Fibroblast of the aortic adventitia (primary cell): ENCODE measurements around the gene SLC35F1. TPM values are rescaled to one million over a fixed set of nuclear protein-coding genes. Genes with fewer than 3 reads are reported as not detected.

Source experiments
- DNase-seq: peaks from one replicate; pipeline ENCODE4 v3.0.0-alpha.2; 2010; ENCODE audit warnings: low read depth
- H3K4me3 ChIP-seq: 2 replicates; pipeline ENCODE4 v1.5.1; 2011; ENCODE audit warnings: low read depth, mild to moderate bottlenecking, control low read depth, low read length, moderate library complexity
- total RNA-seq: library from RNA; depleted of rRNA; stranded (reverse); fragments of >200 nt; gene quantifications from 2 replicates; pipeline ENCODE4 v1.2.3, GENCODE V29; 2012; ENCODE audit warnings: low replicate concordance
- TF ChIP-seq, protein P1 (sequence below): IDR thresholded peaks from 2 replicates; pipeline ENCODE4 v1.5.1; 2011; ENCODE audit warnings: mild to moderate bottlenecking, low read length, control low read depth, inconsistent platforms; ENCODE audit not compliant: insufficient read depth

The SLC35F1 gene
- total RNA-seq, 1 donor: not detected

DNA sequence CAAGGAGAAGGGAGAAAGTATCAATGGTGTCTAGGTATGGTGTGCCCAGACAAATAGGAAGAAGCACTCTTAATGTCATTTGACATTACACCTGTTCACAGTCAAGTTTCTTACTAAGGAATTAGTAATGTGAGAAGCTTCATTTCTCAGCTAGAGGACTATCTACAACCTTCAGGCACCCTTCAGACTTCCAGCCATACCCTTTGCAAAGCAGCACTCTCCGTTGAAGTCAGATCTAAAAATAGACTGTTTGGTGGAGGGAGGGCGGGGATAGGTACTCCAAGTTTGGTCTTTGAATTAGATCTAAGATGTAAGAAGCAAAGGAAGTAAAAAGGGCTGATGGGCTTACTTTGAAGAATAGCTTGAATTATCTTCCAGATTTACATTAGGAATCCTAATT lies 311.1 kb downstream of the SLC35F1 start:
- no peak overlapping the region for H3K4me3 ChIP-seq
- TF ChIP-seq, protein P1, sequence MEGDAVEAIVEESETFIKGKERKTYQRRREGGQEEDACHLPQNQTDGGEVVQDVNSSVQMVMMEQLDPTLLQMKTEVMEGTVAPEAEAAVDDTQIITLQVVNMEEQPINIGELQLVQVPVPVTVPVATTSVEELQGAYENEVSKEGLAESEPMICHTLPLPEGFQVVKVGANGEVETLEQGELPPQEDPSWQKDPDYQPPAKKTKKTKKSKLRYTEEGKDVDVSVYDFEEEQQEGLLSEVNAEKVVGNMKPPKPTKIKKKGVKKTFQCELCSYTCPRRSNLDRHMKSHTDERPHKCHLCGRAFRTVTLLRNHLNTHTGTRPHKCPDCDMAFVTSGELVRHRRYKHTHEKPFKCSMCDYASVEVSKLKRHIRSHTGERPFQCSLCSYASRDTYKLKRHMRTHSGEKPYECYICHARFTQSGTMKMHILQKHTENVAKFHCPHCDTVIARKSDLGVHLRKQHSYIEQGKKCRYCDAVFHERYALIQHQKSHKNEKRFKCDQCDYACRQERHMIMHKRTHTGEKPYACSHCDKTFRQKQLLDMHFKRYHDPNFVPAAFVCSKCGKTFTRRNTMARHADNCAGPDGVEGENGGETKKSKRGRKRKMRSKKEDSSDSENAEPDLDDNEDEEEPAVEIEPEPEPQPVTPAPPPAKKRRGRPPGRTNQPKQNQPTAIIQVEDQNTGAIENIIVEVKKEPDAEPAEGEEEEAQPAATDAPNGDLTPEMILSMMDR: no peak
- DNase-seq: no peak

DNA sequence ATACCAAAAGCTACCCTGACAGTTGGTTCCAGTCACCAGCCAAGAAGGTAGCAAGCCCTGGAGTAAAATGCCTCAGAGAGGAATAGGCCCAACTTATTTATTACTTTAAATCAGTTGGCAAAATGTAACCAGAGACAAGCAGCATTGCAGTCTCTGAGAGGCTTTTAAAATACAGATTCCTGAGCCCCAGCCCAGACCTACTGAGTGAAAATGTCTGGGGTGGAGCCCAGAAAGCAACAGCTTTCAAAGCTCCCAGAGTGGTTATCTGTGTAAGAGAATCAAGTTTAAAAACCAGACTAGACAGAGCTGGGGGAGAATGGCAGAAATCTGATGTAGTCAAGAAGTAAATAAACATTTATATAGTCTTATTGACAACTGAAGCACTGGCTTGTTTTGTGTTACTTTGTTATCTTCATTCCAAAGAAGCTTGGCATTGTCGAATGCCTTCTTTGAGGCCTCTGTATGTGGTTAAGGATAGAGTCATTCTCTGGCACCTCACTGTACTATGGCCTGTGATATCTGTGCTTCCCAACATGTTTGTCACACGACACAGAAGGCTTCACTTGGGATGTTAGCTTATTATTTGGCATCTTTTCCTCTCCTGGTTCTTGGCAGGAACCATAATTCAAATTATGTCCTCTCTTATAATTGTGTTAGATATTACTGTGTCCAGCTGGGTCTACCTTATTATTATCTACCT lies 313.5 kb downstream of the SLC35F1 start:
- H3K4me3 ChIP-seq: no peak overlapping the region
- DNase-seq: no peak
- TF ChIP-seq, protein P1: no peak

DNA sequence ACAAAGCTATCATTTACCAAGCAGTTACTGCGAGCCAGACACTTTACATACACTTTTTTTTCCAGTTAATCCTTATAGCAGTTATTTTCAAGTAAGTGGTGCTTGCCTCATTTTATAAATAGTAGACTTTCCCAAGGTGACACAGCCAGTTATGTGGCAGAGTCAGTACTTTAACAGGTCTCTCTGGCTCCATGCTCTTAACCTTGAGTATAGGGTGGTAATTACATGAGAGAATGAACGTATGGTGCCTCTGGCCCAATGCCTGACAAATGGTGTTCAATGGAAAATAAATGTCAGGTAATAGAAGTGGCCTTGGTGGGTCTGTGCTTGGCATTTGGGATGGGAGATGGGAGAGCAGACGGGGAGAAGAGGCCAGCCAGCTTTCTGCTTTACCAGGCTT lies 316.3 kb downstream of the SLC35F1 start:
- TF ChIP-seq, protein P1: no peak
- DNase-seq: no peak
- no peak overlapping the region for H3K4me3 ChIP-seq

DNA sequence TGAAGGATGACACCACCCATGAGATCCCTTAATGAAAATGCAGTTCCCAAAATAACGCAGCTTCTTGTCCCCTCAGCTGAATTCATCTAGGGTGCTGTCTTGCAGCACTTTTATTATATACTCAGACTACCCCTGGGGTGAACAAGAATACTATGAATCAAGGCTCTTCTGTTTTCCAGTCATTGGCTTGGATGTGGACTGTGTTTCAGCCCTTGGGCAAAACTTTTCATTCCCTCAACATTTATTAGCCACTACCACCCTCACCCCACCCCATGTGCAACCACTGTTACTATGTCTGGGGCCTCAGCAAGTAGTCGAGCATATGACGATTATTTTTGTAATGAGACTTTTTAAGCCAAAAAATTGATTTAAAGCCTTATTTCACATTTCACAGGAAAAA lies 321.8 kb downstream of the SLC35F1 start:
- no peak for DNase-seq
- TF ChIP-seq, protein P1: no peak
- H3K4me3 ChIP-seq: no peak overlapping the region

DNA sequence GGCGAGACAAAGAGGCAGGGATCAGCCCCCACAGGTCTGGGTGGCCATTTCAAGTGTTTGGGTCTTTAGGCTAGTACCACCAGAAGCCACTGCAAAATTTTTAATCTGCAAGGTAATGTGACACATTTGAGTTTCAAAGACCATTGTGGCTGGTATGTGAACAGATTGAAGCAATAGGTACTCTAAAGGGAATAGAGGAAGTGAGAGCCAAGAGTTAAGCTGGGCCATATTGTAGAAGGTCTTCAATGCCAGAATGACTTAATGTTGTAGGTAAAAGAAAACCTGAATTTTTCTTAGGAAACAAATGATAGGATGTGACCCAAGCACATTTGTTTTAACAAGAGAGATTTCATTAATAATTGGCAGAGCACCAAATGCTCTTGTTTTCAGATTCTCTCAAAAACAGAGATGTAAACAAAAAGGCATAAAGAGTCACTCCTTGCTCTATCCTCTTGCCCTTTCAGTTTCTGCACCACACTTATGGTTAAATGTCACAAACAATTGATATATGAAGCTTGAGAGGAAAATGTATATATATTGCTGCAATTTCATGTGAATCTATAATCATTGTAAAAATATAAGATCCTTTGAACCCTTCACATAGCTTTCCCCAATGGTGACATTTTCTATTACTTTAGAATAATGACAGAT lies 333.9 kb downstream of the SLC35F1 start:
- TF ChIP-seq, protein P1: no peak
- DNase-seq: no peak
- no peak overlapping the region for H3K4me3 ChIP-seq

DNA sequence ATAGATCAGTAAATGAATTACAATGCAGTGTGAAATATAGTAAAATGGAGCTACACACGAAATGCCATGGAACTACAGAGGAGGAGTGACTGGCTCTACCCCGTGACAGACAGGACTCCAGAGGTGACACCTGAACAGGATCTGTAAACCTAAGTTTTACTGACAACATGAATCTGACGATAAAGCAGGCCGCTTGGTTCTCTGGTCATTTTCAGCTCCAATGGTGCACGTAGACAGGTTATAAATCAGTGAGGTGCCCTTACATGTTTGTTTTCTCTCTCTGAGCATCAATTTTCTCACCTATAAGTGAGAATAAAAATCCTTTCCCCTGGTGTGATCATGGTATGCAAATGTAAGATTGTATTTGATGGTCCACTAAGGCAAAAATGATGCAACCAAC lies 339.3 kb downstream of the SLC35F1 start:
- TF ChIP-seq, protein P1: no peak
- no peak for DNase-seq
- no peak overlapping the region for H3K4me3 ChIP-seq
